GM13976 (cell line): ENCODE measurements around the gene CMTM7.

Experiments used
- DNase-seq: peaks from one replicate; pipeline ENCODE4 v3.0.0; 2012; ENCODE audit warnings: low spot score
- in situ Hi-C: fragments of 300-500 bp; cut with MboI; formaldehyde crosslinking; loops from one replicate; pipeline ENCODE4 v1.12.0; 2022; ENCODE audit warnings: low sequenced_read_pairs, mixed read lengths, inconsistent platforms; ENCODE audit not compliant: unreplicated experiment
- TF ChIP-seq, protein P1 (sequence below): IDR thresholded peaks from 2 replicates; pipeline ENCODE4 v1.5.1; 2012; ENCODE audit warnings: borderline replicate concordance, mild to moderate bottlenecking; ENCODE audit not compliant: insufficient read depth; ENCODE audit errors: extremely low read depth, missing control alignments, control extremely low read depth

The CMTM7 gene

DNA sequence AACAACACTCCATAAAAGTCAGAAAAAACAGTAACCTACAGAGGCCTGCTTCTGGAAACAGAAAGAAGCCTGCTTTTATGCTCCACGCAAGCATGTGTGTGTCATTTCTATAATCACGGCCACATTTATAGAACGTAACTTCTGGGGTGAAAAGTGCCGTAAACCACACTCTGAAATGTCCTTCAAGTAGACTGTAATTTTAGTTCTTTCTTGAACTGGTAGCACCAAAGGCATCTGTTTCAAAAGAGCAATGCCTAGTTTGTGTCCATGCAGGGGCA lies 19.5 kb upstream of the CMTM7 start:
- in situ Hi-C loops: no loop called here
- no peak for DNase-seq
- TF ChIP-seq, protein P1, sequence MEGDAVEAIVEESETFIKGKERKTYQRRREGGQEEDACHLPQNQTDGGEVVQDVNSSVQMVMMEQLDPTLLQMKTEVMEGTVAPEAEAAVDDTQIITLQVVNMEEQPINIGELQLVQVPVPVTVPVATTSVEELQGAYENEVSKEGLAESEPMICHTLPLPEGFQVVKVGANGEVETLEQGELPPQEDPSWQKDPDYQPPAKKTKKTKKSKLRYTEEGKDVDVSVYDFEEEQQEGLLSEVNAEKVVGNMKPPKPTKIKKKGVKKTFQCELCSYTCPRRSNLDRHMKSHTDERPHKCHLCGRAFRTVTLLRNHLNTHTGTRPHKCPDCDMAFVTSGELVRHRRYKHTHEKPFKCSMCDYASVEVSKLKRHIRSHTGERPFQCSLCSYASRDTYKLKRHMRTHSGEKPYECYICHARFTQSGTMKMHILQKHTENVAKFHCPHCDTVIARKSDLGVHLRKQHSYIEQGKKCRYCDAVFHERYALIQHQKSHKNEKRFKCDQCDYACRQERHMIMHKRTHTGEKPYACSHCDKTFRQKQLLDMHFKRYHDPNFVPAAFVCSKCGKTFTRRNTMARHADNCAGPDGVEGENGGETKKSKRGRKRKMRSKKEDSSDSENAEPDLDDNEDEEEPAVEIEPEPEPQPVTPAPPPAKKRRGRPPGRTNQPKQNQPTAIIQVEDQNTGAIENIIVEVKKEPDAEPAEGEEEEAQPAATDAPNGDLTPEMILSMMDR: no peak

DNA sequence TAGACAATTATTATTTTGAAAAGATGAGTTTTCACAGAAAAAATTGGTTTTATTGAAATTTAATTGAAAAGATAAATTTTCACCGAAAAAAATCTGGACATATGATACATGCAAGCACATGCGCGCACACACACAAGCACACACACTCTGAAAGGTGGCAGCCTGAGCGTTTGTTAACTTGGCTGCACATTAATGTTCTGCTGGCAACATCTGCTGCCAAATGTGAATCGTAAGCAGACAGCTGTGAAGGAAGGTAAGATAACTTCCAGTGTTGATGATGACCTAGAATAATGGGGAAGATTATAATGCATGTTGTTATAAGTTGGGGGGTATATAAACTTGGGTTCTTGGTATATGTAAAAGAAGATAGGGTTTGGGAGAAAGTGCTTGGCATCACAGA lies 18.4 kb upstream of the CMTM7 start:
- no peak for DNase-seq
- in situ Hi-C loops: no loop called here
- TF ChIP-seq, protein P1: no peak

DNA sequence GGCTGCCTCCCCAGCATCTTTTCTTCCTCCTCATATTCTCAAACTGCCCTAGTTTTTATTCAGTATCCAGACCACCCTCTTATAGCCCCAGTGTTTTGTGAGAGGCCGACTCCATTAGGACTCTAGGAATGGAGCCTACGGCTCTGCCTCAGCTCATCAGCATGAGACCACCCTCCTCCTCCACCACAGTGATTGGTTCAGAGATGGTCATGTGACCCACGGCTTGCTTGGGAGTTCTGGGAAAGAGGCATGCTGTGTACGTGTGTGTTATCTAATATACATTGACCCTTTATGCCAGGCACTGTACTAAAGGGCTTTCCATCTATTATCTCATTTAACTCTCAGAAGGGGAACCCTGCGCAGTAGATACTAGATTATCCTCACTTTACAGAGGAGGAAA lies 17.8 kb upstream of the CMTM7 start:
- no peak for DNase-seq
- TF ChIP-seq, protein P1: no peak
- in situ Hi-C loops: no loop called here

DNA sequence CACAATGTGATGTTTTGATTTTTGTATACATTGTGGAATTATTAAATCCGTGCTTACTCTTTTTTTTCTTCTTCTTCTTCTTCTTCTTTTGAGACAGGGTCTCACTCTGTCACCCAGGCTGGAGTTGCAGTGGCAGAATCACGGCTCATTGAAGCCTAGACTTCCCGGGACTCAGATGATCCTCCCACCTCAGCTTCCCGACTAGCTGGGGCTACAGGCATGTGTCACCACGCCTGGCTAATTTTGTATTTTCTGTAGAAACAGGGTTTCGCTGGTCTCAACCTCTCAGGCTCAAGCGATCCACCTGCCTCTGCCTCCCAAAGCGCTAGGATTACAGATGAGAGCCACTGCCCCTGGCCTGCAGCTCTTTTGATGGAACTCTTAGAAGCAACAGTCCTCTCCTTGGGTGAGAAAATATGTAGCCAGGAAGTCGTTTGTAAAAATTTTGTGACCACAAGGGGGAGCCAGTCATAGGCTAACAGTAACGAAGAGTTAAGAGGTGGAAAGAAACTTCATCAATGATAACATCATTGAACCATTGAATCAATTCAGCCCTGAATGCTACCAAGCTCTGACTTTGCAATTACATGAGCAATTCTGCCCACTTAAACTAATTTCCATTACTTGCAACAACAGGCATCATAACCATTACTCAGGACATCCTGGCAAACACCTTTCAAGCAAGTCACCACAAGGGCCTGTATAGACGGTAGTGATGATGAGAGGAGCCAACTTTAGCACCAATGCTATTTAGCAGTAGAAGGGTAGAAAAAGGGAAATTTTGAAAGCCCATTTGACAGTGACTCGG lies 16.7 kb upstream of the CMTM7 start:
- TF ChIP-seq, protein P1: peak; percentile 40
- peak; percentile 57 for DNase-seq
- in situ Hi-C loops: no loop called here

DNA sequence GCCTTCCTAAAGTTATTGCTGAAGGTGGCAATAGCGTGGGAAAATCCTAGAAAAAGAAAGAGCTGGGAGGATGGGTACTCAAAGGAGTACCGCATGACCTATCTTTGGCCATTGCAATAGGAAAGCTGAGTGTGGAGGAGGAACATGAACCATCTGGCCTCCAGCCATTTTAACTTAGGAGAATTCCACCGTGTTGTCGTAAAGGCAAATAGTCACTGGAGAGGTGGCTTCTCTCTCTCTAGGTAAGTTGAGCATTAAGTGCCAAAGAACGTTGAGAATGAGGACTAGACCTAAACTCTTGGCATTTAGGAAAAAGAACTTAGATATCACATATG lies 16.1 kb upstream of the CMTM7 start:
- no peak for DNase-seq
- in situ Hi-C loops: no loop called here
- TF ChIP-seq, protein P1: no peak

DNA sequence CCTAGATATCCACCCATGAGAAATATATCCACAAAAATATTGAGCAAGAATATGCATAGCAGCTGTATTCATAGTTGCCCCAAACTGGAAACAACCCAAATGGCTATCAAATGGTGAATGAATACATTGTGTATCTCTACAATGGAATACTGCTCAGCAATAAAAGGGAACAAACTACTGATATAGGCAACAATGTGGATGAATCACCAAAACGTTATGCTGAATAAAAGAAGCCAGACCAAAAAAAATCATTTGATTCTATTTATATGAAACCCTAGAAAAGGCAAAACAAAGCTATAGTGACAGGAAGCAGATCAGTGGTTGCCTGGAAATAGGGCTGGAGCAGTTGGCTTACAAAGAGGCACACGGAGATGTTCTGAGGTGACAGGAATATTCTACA lies 15.5 kb upstream of the CMTM7 start:
- TF ChIP-seq, protein P1: no peak
- no peak for DNase-seq
- in situ Hi-C loops: no loop called here
